Measurements from ENCODE around the gene ESR2. TPM values are rescaled to one million over a fixed set of nuclear protein-coding genes. Genes with fewer than 3 reads are reported as not detected.

The ESR2 gene
- total RNA-seq, 1 donor from 2014 or later, result not detected

- no peaks in the 10 kb centered on the region for H3K27me3 Mint-ChIP-seq (ENCODE audit: unreplicated experiment)
- no peaks in the 10 kb centered on the region for H3K36me3 Mint-ChIP-seq (ENCODE audit: low read depth, unreplicated experiment)
- no peak overlapping the region for H3K4me3 Mint-ChIP-seq (ENCODE audit: unreplicated experiment)
- no peak overlapping the region for H3K27ac Mint-ChIP-seq (ENCODE audit: unreplicated experiment)
- DNase-seq (ENCODE audit: low spot score), result no peak
- no peaks in the 10 kb centered on the region for H3K9me3 Mint-ChIP-seq (ENCODE audit: unreplicated experiment)
- TF ChIP-seq, protein P1, sequence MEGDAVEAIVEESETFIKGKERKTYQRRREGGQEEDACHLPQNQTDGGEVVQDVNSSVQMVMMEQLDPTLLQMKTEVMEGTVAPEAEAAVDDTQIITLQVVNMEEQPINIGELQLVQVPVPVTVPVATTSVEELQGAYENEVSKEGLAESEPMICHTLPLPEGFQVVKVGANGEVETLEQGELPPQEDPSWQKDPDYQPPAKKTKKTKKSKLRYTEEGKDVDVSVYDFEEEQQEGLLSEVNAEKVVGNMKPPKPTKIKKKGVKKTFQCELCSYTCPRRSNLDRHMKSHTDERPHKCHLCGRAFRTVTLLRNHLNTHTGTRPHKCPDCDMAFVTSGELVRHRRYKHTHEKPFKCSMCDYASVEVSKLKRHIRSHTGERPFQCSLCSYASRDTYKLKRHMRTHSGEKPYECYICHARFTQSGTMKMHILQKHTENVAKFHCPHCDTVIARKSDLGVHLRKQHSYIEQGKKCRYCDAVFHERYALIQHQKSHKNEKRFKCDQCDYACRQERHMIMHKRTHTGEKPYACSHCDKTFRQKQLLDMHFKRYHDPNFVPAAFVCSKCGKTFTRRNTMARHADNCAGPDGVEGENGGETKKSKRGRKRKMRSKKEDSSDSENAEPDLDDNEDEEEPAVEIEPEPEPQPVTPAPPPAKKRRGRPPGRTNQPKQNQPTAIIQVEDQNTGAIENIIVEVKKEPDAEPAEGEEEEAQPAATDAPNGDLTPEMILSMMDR (IDR thresholded peaks at IDR 0.05; ENCODE audit: unreplicated experiment), result peak; percentile 85
- no peaks in the 10 kb centered on the region for H3K4me1 Mint-ChIP-seq (ENCODE audit: unreplicated experiment)
These were observed 9.3 kb upstream of the ESR2 start for GRCh38 chr14:64303471-64303917.

DNA sequence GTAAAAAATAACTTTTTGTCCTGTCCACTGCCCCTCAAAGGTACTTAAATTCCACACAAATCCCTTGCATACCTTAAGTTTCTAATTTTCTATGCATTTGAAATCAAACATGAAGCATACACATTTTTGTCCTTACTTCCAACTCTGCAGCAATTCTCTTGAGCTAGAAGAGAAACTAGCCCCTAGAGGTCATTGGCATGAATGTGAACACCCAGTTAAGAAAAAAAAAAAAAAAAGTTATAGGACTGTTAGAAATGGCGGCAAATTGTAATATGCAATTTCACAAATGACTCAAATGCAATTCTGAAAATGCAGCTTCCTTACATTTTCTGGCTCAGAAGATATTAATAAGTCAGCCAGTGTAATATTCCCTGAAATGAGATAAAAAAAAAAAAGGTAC lies 4.6 kb upstream of the ESR2 start:
- Mint-ChIP-seq H3K4me3 (ENCODE audit: unreplicated experiment) (no peak overlapping the region), H3K27ac (ENCODE audit: unreplicated experiment) (no peak overlapping the region), H3K27me3 (ENCODE audit: unreplicated experiment) (peaks cover under 1% of the 10 kb centered on the region), H3K9me3 (ENCODE audit: unreplicated experiment) (no peaks in the 10 kb centered on the region), H3K4me1 (ENCODE audit: unreplicated experiment) (peaks cover under 1% of the 10 kb centered on the region), H3K36me3 (ENCODE audit: low read depth, unreplicated experiment) (no peaks in the 10 kb centered on the region)
- no peak for DNase-seq (ENCODE audit: low spot score)
- TF ChIP-seq, protein P1 (IDR thresholded peaks at IDR 0.05; ENCODE audit: unreplicated experiment), result peak; percentile 25

DNA sequence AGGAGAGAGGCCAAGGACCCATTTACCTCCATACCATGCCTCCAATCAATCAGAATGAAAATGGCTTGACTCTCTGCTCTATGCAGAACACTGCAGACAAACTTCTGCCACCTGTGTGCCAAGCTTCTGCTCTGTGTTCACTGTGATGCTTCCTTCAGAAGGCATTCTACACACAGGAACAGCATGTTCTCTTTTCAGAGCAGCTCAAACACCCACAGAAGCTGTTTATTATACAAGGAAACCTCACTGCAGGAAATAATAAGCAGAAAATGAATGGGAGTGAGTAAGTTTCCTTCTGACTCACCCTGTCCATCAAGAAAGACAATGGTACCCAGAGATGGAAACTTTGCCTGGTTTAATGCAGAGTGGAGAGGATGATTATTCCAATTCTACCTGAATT lies 2.4 kb upstream of the ESR2 start:
- Mint-ChIP-seq H3K36me3 (ENCODE audit: low read depth, unreplicated experiment) (no peaks in the 10 kb centered on the region), H3K27me3 (ENCODE audit: unreplicated experiment) (peaks cover 5% of the 10 kb centered on the region), H3K27ac (ENCODE audit: unreplicated experiment) (no peak overlapping the region), H3K9me3 (ENCODE audit: unreplicated experiment) (no peaks in the 10 kb centered on the region), H3K4me3 (ENCODE audit: unreplicated experiment) (no peak overlapping the region), H3K4me1 (ENCODE audit: unreplicated experiment) (peaks cover 5% of the 10 kb centered on the region)
- no peak for DNase-seq (ENCODE audit: low spot score)
- TF ChIP-seq, protein P1 (IDR thresholded peaks at IDR 0.05; ENCODE audit: unreplicated experiment), result no peak

- Mint-ChIP-seq H3K27me3 (ENCODE audit: unreplicated experiment) (peaks cover 5% of the 10 kb centered on the region), H3K4me3 (ENCODE audit: unreplicated experiment) (no peak overlapping the region), H3K4me1 (ENCODE audit: unreplicated experiment) (peaks cover 5% of the 10 kb centered on the region), H3K9me3 (ENCODE audit: unreplicated experiment) (no peaks in the 10 kb centered on the region), H3K27ac (ENCODE audit: unreplicated experiment) (no peak overlapping the region), H3K36me3 (ENCODE audit: low read depth, unreplicated experiment) (no peaks in the 10 kb centered on the region)
- TF ChIP-seq, protein P1 (IDR thresholded peaks at IDR 0.05; ENCODE audit: unreplicated experiment), result peak; percentile 89
- peak; percentile 85 for DNase-seq (ENCODE audit: low spot score)
These were observed 672 bp upstream of the ESR2 start for GRCh38 chr14:64294672-64295413.

DNA sequence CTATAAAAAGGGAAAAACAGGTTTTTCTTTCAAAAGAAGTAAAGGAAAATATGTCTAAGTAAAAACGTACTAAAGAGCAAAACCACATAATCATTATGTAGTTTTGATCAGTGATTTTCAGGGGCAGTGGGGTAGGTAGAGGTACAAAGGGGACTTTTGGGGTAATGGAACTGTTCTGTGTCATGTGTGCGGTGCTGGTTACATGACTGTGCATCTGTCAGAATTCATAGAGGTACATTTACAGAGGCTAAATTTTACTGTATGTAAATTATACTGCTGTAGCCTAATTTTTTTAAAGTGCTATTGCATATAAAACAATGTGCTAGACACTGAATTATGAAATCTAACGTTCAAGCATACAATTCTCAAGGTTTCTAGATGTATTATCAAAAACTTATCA lies 2.0 kb downstream of the ESR2 start:
- Mint-ChIP-seq H3K36me3 (ENCODE audit: low read depth, unreplicated experiment) (no peaks in the 10 kb centered on the region), H3K9me3 (ENCODE audit: unreplicated experiment) (no peaks in the 10 kb centered on the region), H3K4me3 (ENCODE audit: unreplicated experiment) (no peak overlapping the region), H3K27ac (ENCODE audit: unreplicated experiment) (no peak overlapping the region), H3K4me1 (ENCODE audit: unreplicated experiment) (peaks cover 5% of the 10 kb centered on the region), H3K27me3 (ENCODE audit: unreplicated experiment) (peaks cover 5% of the 10 kb centered on the region)
- TF ChIP-seq, protein P1 (IDR thresholded peaks at IDR 0.05; ENCODE audit: unreplicated experiment), result no peak
- no peak for DNase-seq (ENCODE audit: low spot score)
